ENCODE results near the gene RALGPS1.

- TF ChIP-seq, protein P1, sequence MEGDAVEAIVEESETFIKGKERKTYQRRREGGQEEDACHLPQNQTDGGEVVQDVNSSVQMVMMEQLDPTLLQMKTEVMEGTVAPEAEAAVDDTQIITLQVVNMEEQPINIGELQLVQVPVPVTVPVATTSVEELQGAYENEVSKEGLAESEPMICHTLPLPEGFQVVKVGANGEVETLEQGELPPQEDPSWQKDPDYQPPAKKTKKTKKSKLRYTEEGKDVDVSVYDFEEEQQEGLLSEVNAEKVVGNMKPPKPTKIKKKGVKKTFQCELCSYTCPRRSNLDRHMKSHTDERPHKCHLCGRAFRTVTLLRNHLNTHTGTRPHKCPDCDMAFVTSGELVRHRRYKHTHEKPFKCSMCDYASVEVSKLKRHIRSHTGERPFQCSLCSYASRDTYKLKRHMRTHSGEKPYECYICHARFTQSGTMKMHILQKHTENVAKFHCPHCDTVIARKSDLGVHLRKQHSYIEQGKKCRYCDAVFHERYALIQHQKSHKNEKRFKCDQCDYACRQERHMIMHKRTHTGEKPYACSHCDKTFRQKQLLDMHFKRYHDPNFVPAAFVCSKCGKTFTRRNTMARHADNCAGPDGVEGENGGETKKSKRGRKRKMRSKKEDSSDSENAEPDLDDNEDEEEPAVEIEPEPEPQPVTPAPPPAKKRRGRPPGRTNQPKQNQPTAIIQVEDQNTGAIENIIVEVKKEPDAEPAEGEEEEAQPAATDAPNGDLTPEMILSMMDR (IDR thresholded peaks at IDR 0.05): peak in 5 of 7 experiments; percentile 58 to 76 (median 69)
- TF ChIP-seq POLR2A (IDR thresholded peaks at IDR 0.05) (no peak), EP300 (IDR thresholded peaks at IDR 0.05) (no peak)
Measured at GRCh38 chr9:127214421-127215267, 300.1 kb downstream of the RALGPS1 start.
